Measurements from ENCODE around the gene MPIG6B.

Gene MPIG6B

DNA sequence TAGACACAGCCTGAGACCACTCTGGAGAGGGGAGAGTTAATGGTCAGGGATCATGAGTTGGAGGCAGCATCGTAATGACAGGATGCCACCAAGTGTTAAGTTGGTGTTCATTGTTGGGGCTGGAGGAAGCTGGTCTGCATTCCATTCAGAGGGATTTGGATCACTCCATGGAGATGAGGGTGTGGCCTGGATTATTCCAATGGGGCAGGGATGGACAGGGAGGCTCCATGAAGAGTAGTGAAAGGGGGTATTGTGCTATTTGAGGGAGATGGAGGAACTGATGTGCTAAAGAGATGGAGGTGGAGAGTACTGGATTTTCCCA is 40.4 kb downstream of the MPIG6B start:
- no peak overlapping the region for H3K27ac ChIP-seq (replicated peaks)
- no peak overlapping the region for H3K4me3 ChIP-seq (replicated peaks; ENCODE audit: insufficient read depth, low read length)
- no peak for DNase-seq (ENCODE audit: low read depth in 1 of 2, low spot score in 1 of 2)
- no peaks in the 10 kb centered on the region for H3K27me3 ChIP-seq (ENCODE audit: insufficient read depth, poor library complexity, severe bottlenecking)
- TF ChIP-seq, protein P1, sequence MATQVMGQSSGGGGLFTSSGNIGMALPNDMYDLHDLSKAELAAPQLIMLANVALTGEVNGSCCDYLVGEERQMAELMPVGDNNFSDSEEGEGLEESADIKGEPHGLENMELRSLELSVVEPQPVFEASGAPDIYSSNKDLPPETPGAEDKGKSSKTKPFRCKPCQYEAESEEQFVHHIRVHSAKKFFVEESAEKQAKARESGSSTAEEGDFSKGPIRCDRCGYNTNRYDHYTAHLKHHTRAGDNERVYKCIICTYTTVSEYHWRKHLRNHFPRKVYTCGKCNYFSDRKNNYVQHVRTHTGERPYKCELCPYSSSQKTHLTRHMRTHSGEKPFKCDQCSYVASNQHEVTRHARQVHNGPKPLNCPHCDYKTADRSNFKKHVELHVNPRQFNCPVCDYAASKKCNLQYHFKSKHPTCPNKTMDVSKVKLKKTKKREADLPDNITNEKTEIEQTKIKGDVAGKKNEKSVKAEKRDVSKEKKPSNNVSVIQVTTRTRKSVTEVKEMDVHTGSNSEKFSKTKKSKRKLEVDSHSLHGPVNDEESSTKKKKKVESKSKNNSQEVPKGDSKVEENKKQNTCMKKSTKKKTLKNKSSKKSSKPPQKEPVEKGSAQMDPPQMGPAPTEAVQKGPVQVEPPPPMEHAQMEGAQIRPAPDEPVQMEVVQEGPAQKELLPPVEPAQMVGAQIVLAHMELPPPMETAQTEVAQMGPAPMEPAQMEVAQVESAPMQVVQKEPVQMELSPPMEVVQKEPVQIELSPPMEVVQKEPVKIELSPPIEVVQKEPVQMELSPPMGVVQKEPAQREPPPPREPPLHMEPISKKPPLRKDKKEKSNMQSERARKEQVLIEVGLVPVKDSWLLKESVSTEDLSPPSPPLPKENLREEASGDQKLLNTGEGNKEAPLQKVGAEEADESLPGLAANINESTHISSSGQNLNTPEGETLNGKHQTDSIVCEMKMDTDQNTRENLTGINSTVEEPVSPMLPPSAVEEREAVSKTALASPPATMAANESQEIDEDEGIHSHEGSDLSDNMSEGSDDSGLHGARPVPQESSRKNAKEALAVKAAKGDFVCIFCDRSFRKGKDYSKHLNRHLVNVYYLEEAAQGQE (IDR thresholded peaks at IDR 0.05; ENCODE audit: insufficient replicate concordance, low read depth) = no peak
- no peak for TF ChIP-seq POLR2AphosphoS5 (IDR thresholded peaks at IDR 0.05; ENCODE audit: low read depth)
- TF ChIP-seq GABPA (IDR thresholded peaks at IDR 0.05; ENCODE audit: low read depth) = no peak
- no peak for TF ChIP-seq SPI1 (IDR thresholded peaks at IDR 0.05; ENCODE audit: borderline replicate concordance, low read depth)

GRCh38 chr6:31764198-31764597 is 41.0 kb downstream of the MPIG6B start:
- TF ChIP-seq, protein P1 (IDR thresholded peaks at IDR 0.05; ENCODE audit: insufficient replicate concordance, low read depth) = no peak
- no peak for TF ChIP-seq CTCF (IDR thresholded peaks at IDR 0.05; ENCODE audit: insufficient read depth, low read length)
- no peak for TF ChIP-seq GABPA (IDR thresholded peaks at IDR 0.05; ENCODE audit: low read depth)
- TF ChIP-seq POLR2AphosphoS5 (IDR thresholded peaks at IDR 0.05; ENCODE audit: low read depth) = no peak
- TF ChIP-seq SPI1 (IDR thresholded peaks at IDR 0.05; ENCODE audit: borderline replicate concordance, low read depth) = no peak
- H3K27me3 ChIP-seq (ENCODE audit: insufficient read depth, poor library complexity, severe bottlenecking) = no peaks in the 10 kb centered on the region
- DNase-seq (ENCODE audit: low read depth in 1 of 2, low spot score in 1 of 2) = no peak
- H3K27ac ChIP-seq (replicated peaks) = no peak overlapping the region
- H3K4me3 ChIP-seq (replicated peaks; ENCODE audit: insufficient read depth, low read length) = no peak overlapping the region

- DNase-seq (ENCODE audit: low read depth in 1 of 2, low spot score in 1 of 2) = no peak
- TF ChIP-seq GABPA (IDR thresholded peaks at IDR 0.05; ENCODE audit: low read depth) = no peak
- TF ChIP-seq SPI1 (IDR thresholded peaks at IDR 0.05; ENCODE audit: borderline replicate concordance, low read depth) = no peak
- TF ChIP-seq CTCF (IDR thresholded peaks at IDR 0.05; ENCODE audit: insufficient read depth, low read length) = no peak
- TF ChIP-seq, protein P1 (IDR thresholded peaks at IDR 0.05; ENCODE audit: insufficient replicate concordance, low read depth) = no peak
- TF ChIP-seq POLR2AphosphoS5 (IDR thresholded peaks at IDR 0.05; ENCODE audit: low read depth) = no peak
- H3K27me3 ChIP-seq (ENCODE audit: insufficient read depth, poor library complexity, severe bottlenecking) = no peaks in the 10 kb centered on the region
- H3K27ac ChIP-seq (replicated peaks) = no peak overlapping the region
- no peak overlapping the region for H3K4me3 ChIP-seq (replicated peaks; ENCODE audit: insufficient read depth, low read length)
Observed at GRCh38 chr6:31765559-31765909, 42.4 kb downstream of the MPIG6B start.

All from HL-60 (cell line).